Testis (tissue), 2 donors: Measurements from ENCODE around the gene LLGL2.

ENCODE experiments used
- CTCF ChIP-seq, 3 experiments: fragments of 450-650 bp in 2 of 3; fragments of 200-600 bp in 1 of 3; sonication (generic) in 1 of 3; IDR thresholded peaks; one replicate each; pipeline ENCODE4 v1.5.1; 2016 to 2019; ENCODE audit warnings: antibody characterized with exemption in 3 of 3, mild to moderate bottlenecking in 2 of 3, moderate library complexity in 1 of 3
- POLR2A ChIP-seq: fragments of 450-650 bp; IDR thresholded peaks from one replicate; pipeline ENCODE4 v1.6.1; 2017; ENCODE audit warnings: antibody characterized with exemption, mild to moderate bottlenecking, moderate library complexity

- TF ChIP-seq CTCF (IDR thresholded peaks at IDR 0.05) = no peak
- no peak for TF ChIP-seq POLR2A
Measured at GRCh38 chr17:75506134-75506533, 19.4 kb upstream of the LLGL2 start.
